Measurements from ENCODE around the gene STOM.

- TF ChIP-seq CTCF (IDR thresholded peaks at IDR 0.05; ENCODE audit: control extremely low read depth in 1 of 3, insufficient read depth in 1 of 3, low read depth in 1 of 3, low read length in 3 of 3), result no peak
- TF ChIP-seq CREB1 (IDR thresholded peaks at IDR 0.05), result no peak
- TF ChIP-seq POLR2AphosphoS5 (IDR thresholded peaks at IDR 0.05; ENCODE audit: low read depth, low read length), result no peak
- TF ChIP-seq JUN (IDR thresholded peaks at IDR 0.05; ENCODE audit: low read depth, low read length), result no peak
- TF ChIP-seq POLR2A (IDR thresholded peaks at IDR 0.05; ENCODE audit: control extremely low read depth in 1 of 2, low read depth in 2 of 2, low read length in 2 of 2), result no peak
- no peak for TF ChIP-seq EZH2 (IDR thresholded peaks at IDR 0.05; ENCODE audit: low read depth, low read length, severe bottlenecking)
- no peak for TF ChIP-seq CHD1 (IDR thresholded peaks at IDR 0.05; ENCODE audit: low read depth, low read length)
- TF ChIP-seq ATF2 (IDR thresholded peaks at IDR 0.05; ENCODE audit: low read length), result no peak
- TF ChIP-seq FOSL1 (IDR thresholded peaks at IDR 0.05; ENCODE audit: insufficient read depth, low read depth, low read length), result no peak
- TF ChIP-seq GABPA (IDR thresholded peaks at IDR 0.05; ENCODE audit: borderline replicate concordance, insufficient read depth, low read length), result no peak
- no peak for TF ChIP-seq KDM4A (IDR thresholded peaks at IDR 0.05; ENCODE audit: low read depth, low read length, severe bottlenecking)
Observed at GRCh38 chr9:121345070-121345469, 25.0 kb downstream of the STOM start.
